T47D (cell line): ENCODE results near the gene THAP8.

Experiments
- DNase-seq, 2 experiments: peaks; one replicate each; pipeline versions ENCODE4 v3.0.0 to v3.0.0-alpha.2; 2011 to 2012; ENCODE audit warnings: low read depth in 1 of 2, low spot score in 1 of 2
- JUND ChIP-seq: IDR thresholded peaks from 2 replicates; pipeline ENCODE4 v1.6.1; 2012; ENCODE audit warnings: low read depth
- in situ Hi-C: cut with HindIII; loops from 2 replicates; pipeline ENCODE4 v1.10.0; 2016; ENCODE audit warnings: low sequenced_read_pairs, low pct_unique_long_range_greater_than_20kb

Gene THAP8

DNA sequence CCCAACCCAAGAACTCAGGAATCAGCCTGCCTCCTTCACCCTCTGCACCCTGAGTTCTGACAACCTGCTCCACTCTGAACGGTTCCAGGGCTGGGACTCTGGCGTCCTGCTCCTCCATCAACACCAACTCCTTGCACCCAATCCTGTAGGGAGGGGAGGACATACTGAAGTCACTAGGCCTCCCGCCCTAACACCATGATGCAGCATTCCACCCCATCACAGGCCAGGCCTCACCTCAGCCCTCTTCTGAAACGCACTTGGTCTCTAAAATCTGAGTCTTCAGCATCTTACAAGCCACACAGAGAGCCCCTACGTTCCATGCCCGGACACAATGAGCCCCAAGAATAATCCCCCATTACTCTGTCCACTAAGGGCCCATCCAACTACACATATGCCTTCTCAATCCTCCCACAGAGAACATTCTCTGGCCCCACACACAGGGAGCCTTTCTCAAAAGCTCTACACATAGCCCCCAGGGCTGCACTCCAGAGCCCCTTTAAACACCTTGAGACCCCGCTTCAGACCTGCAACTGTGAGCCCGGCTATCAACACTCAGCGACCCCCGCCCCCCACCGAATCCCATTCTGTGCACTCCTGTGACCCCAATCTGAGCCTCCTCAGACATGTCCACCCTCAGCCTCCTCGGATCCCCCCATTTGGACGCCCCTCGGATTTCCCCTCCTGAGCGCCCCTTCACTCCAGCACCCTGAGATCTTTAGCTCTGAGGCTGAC, 40.6 kb downstream of the THAP8 start:
- no peak for DNase-seq
- in situ Hi-C loops: no loop called here
- no peak for TF ChIP-seq JUND

GRCh38 chr19:36010402-36010801, 43.7 kb downstream of the THAP8 start:
- in situ Hi-C loops: no loop called here
- DNase-seq: no peak
- no peak for TF ChIP-seq JUND

- in situ Hi-C loops: no loop called here
- TF ChIP-seq JUND: no peak
- no peak for DNase-seq
These were observed 44.3 kb downstream of the THAP8 start for GRCh38 chr19:36009633-36010379.

DNA sequence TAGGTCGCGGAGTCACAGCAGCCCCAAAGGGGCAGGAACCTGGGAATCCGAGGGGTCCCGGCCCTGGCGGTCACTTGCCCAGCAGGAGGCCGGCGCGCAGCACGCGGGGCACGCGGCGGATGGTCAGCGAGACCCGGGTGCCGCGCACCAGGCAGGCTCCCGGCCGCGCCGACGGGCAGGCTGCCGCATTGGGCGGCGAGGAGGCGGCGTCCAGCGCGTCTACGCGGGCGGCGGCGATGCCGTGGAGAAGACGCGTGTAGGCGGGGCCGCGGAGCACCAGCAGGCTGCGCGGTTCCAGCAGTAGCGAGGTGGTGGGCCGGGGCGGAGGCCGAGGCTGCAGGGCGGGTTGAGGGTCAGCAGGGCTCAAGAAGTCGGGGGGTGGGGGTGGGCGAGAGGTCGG, 44.9 kb downstream of the THAP8 start:
- in situ Hi-C loops: no loop called here
- DNase-seq: peak; percentile 58 to 72
- no peak for TF ChIP-seq JUND

DNA sequence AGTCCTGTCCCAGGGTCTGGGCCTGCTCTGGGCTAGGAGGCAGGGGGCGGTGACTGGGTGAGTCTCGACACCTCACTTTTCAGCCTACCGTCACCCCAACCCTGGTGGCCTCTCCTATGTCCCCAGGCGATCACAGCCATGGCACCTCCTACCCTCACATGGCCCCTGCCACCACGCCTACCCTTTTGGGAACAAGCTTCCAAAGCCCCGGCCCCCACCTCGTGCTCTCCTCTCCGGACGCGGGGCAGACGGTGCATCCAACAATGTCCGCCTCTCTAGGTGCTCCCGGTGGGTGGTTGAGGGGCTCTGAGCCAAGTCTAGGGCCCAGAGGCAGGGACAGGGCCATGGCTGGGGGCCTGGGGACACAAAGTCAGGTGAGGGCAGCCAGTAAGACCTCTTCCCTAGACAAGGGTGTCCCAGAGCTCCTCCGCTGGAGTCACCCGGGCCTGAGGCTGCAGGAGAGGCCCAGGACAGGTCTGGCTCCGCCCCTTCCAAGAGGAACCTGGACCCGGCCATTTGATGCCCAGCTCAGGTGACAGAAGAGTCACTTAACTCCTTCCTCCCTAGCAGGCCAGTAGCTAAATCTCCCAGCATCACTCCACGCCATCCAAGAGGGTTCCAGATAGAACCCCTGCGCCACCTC, 45.6 kb downstream of the THAP8 start, which contains the start of gene SYNE4:
TSS of gene SYNE4 (minus strand) at position 478 of the 643 bp plus-strand sequence. CDS start at position 346, 132 bp downstream.
- DNase-seq: peak; percentile 89 to 92
- no peak for TF ChIP-seq JUND
- in situ Hi-C loops: no loop called here

DNA sequence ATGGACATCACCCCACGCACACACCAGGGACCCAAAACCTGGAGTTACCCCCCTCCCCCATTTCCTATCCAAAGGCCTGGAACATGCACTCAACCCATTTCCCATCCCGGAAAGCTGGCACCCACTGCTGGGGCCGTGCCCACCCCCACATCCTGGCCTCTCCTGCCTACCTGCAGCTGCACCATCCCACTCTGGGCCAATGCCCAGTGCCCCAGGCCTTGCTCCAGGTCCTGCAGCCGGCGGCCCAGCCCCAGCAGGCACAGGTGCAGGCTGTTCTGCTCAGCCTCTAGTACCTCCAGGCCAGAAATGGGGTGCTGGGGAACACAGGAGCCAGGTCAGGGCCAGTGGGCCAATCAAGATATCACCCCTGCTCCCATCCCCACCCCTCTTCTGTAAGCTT, 47.1 kb downstream of the THAP8 start:
- in situ Hi-C loops: no loop called here
- no peak for TF ChIP-seq JUND
- DNase-seq: no peak

- TF ChIP-seq JUND: no peak
- in situ Hi-C loops: no loop called here
- DNase-seq: no peak
These were observed 50.8 kb downstream of the THAP8 start for GRCh38 chr19:36003284-36003683.

GRCh38 chr19:36001605-36002004, 52.5 kb downstream of the THAP8 start:
- no peak for DNase-seq
- no peak for TF ChIP-seq JUND
- in situ Hi-C loops: no loop called here

GRCh38 chr19:35996777-35997176, 57.3 kb downstream of the THAP8 start:
- no peak for TF ChIP-seq JUND
- in situ Hi-C loops: no loop called here
- DNase-seq: no peak

GRCh38 chr19:35995048-35995993, 58.8 kb downstream of the THAP8 start, which contains the start of gene SDHAF1:
Gene SDHAF1 (plus strand): TSS chr19:35995188. CDS start chr19:35995275, 87 bp downstream.
- in situ Hi-C loops: no loop called here
- no peak for TF ChIP-seq JUND
- DNase-seq: peak; percentile 93

DNA sequence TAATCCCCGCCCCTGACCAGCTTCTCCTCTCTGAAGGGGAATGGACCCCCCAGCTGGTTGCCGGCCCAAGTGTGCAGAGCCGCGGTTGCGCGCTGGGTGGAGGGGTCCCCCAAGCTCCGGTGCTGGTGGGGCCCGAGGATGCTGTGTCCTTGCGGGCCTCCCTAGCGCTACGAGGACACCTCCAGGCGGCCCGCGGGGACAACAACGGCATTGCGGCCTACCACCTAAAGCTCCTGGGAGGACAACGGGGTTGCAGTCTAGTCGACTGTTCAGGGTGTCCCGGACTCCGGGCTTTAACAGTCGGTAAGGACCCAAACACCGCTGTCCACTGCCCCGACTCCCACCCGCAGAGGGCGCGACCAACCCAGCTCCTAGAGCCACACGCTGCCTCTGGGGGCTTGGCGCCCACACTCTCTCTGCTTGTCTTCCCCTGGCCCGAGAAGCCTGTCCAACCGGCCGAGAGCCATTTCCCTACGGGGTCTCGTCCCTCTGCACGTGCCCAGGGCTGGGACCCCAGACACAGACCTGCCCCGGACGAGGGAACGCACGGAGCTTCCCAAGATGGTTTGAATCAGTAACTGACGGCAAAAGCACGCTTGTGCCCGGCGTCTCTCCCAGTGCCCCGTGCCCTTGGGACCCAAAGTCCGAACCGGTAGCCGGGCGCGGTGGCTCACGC, 60.0 kb downstream of the THAP8 start:
- no peak for DNase-seq
- TF ChIP-seq JUND: no peak
- in situ Hi-C loops: no loop called here
